Lower lobe of right lung (tissue), 2 donors: ENCODE measurements around the gene PARL. TPM values are rescaled to one million over a fixed set of nuclear protein-coding genes. Genes with fewer than 3 reads are reported as not detected.

Experiments used
- ATAC-seq, 2 donors: fragments of 200-7000 bp; cut with Tn5 transposase; one replicate each; pipeline ENCODE4 v1.9.1; 2020 to 2022; ENCODE audit warnings: mild to moderate bottlenecking in 2 of 2, moderate library complexity in 2 of 2
- DNase-seq: peaks from one replicate; pipeline ENCODE4 v3.0.0-alpha.2; 2020
- H3K27ac ChIP-seq: fragments of 200-600 bp; one replicate; pipeline ENCODE4 v1.8.0; 2022
- H3K27me3 ChIP-seq: fragments of 200-600 bp; one replicate; pipeline ENCODE4 v1.8.0; 2022; ENCODE audit warnings: low read depth
- H3K36me3 ChIP-seq: fragments of 200-600 bp; one replicate; pipeline ENCODE4 v1.8.0; 2022; ENCODE audit warnings: mild to moderate bottlenecking
- H3K4me1 ChIP-seq: fragments of 200-600 bp; one replicate; pipeline ENCODE4 v1.8.0; 2022
- H3K4me3 ChIP-seq: fragments of 200-600 bp; one replicate; pipeline ENCODE4 v1.8.0; 2022; ENCODE audit warnings: mild to moderate bottlenecking
- H3K9me3 ChIP-seq: fragments of 200-600 bp; one replicate; pipeline ENCODE4 v1.8.0; 2022
- intact Hi-C: fragments of 100-400 bp; cut with DNase I; formaldehyde crosslinking; loops from one replicate; pipeline ENCODE4 v1.11.0; 2022
- long read RNA-seq: library from polyadenylated mRNA; unstranded; transcript quantifications from one replicate; pipeline ENCODE4 v2.0.0, GENCODE V29; 2021
- total RNA-seq: library from RNA; stranded (reverse); fragmentation: NEBNext Ultra II Directional; extraction: Animal tissue kit (Norgen Biotek cat#: 25700); gene quantifications from one replicate; pipeline ENCODE4 v1.2.1, GENCODE V29; 2021
- TF ChIP-seq, protein P1 (sequence below): fragments of 200-600 bp; IDR thresholded peaks from one replicate; pipeline ENCODE4 v1.8.0; 2022; ENCODE audit warnings: antibody characterized with exemption, mild to moderate bottlenecking
- donor health status: DM: no; HTN: yes; CAD: no; lungs with severe emphysema.

PARL gene, protein sequence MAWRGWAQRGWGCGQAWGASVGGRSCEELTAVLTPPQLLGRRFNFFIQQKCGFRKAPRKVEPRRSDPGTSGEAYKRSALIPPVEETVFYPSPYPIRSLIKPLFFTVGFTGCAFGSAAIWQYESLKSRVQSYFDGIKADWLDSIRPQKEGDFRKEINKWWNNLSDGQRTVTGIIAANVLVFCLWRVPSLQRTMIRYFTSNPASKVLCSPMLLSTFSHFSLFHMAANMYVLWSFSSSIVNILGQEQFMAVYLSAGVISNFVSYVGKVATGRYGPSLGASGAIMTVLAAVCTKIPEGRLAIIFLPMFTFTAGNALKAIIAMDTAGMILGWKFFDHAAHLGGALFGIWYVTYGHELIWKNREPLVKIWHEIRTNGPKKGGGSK
- total RNA-seq, result 41.8 TPM
- long read RNA-seq, transcript PARL-201 (9 exons, 1,240 nt), result minor isoform, 8 of 49 reads
- long read RNA-seq, transcript PARL-202 (10 exons, 1,414 nt), result major isoform, 30 of 49 reads
- long read RNA-seq, partial matches to known transcripts, result 1 of 49 reads
- long read RNA-seq, other reads (novel, unspliced or antisense), result 7 of 49 reads

DNA sequence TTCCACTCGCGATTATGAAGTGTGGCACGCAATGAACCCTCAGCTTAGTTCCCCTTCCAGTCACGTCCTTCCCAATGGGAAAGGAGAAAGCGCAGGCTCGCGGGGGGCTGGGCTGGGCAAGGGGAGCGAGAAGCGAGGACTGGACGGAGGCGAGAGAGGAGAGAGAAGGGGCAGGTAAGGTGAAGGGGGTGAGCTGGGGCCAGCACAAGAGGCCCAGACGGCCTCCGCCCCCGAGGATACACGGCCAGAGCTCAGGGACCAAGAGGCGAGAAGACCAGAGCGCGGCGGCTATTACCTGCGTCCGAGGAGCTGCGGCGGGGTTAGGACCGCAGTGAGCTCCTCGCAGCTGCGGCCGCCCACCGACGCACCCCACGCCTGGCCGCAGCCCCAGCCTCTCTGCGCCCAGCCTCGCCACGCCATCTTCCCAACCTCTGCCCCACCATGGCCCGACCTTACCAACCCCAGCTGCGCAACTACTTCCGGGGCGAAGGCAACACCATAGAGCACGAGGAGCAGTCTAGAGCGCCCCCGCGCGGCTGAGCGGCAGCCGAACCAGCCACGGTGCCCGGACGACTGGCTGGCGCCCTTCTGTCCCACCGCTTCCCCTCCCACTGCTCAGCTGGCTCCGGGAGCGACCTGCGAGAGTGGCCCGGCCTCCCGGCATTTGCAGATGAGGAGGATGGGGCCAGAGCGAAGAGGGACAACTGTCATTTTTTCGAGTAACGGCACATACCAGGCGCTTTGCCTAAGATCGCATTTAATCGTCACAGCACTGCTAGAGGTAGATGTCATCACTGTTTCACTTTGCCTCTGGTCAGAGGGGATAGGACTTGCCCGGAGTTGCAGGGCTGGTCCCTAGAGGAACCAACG lies at the start of gene PARL:
TSS of gene PARL (minus strand) at position 454 of the 870 bp plus-strand sequence. CDS start at position 420, 34 bp downstream.
- peak; percentile 99 for DNase-seq
- intact Hi-C loops, result no loop called here
- TF ChIP-seq, protein P1, sequence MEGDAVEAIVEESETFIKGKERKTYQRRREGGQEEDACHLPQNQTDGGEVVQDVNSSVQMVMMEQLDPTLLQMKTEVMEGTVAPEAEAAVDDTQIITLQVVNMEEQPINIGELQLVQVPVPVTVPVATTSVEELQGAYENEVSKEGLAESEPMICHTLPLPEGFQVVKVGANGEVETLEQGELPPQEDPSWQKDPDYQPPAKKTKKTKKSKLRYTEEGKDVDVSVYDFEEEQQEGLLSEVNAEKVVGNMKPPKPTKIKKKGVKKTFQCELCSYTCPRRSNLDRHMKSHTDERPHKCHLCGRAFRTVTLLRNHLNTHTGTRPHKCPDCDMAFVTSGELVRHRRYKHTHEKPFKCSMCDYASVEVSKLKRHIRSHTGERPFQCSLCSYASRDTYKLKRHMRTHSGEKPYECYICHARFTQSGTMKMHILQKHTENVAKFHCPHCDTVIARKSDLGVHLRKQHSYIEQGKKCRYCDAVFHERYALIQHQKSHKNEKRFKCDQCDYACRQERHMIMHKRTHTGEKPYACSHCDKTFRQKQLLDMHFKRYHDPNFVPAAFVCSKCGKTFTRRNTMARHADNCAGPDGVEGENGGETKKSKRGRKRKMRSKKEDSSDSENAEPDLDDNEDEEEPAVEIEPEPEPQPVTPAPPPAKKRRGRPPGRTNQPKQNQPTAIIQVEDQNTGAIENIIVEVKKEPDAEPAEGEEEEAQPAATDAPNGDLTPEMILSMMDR, result peak; percentile 97
- H3K27ac ChIP-seq, result peak within 1 kb of the TSS; percentile 84
- no peaks in the 10 kb centered on the region for H3K36me3 ChIP-seq
- H3K4me3 ChIP-seq, result peak within 1 kb of the TSS; percentile 90
- no peaks in the 10 kb centered on the region for H3K9me3 ChIP-seq
- H3K27me3 ChIP-seq, result no peaks in the 10 kb centered on the region
- peaks cover 37% of the 10 kb centered on the region for H3K4me1 ChIP-seq
- ATAC-seq, result peak; percentile 100

DNA sequence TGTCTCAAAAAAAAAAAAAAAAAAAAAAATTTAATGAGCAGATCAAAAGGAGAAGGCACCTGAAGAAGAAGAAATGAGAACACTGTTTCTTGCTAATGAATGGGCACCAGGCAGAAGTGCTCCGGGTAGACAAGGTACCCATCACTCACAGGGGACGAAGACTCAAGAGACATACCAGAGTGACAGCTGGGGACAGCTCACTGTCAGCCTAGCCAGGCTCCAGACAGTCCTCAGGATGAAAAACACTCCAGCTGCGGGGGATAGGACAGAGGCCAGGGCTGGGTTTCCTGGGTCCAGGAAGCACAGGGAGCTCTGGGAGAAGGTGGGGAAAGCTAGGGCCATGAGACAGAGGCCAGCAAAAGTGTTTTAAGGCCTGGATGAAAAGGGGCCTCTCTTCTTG lies 48.5 kb upstream of the PARL start:
- no peak overlapping the region for H3K4me3 ChIP-seq
- no peaks in the 10 kb centered on the region for H3K4me1 ChIP-seq
- TF ChIP-seq, protein P1, result no peak
- no peak for ATAC-seq
- DNase-seq, result no peak
- no peaks in the 10 kb centered on the region for H3K27me3 ChIP-seq
- peaks cover 33% of the 10 kb centered on the region for H3K36me3 ChIP-seq
- no peak overlapping the region for H3K27ac ChIP-seq
- no peaks in the 10 kb centered on the region for H3K9me3 ChIP-seq
- intact Hi-C loops, result no loop called here

DNA sequence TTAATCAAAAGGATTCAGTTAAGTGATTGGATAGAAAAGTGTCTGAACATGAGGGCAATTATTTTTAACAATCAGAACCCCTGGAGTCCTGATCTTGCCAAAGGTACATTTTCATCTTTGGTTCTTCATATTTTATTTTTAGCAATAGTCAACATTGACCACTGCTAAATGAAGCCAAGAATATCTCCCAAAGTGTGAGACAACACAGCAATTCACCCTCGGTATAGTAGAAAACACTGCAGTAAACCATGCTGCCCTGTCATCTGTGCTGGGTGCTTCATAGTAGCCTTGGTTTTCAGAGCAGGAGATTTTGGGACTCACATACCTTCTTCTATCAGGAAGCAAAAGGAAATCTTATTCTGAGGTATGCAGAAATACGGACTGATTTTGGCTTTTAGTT lies 47.2 kb upstream of the PARL start:
- no peaks in the 10 kb centered on the region for H3K9me3 ChIP-seq
- TF ChIP-seq, protein P1, result no peak
- H3K27me3 ChIP-seq, result no peaks in the 10 kb centered on the region
- DNase-seq (no peak), ATAC-seq (no peak)
- intact Hi-C loops, result no loop called here
- H3K4me1 ChIP-seq, result no peaks in the 10 kb centered on the region
- H3K27ac ChIP-seq, result no peak overlapping the region
- no peak overlapping the region for H3K4me3 ChIP-seq
- H3K36me3 ChIP-seq, result peaks cover 34% of the 10 kb centered on the region

DNA sequence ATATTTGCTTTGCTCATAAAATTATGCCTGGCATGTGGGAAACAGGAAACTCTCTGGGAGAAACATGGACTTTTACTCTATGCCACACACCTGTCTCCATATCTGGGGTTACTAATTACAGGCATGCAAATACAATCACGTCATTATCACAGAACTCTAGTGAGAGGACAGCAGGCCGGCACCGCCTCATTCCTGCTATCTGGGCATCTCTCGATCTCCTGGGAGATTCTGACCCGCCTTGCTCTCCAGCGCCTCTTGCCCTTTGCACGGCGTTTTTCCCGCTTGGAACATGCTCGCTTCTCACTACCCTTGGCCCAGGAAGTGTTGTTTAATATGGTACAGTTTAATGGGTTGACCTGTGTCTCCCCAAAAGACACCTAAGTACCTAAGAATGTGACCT lies 45.4 kb upstream of the PARL start:
- TF ChIP-seq, protein P1, result no peak
- Histone ChIP-seq H3K4me1 (no peaks in the 10 kb centered on the region), H3K9me3 (no peaks in the 10 kb centered on the region), H3K4me3 (no peak overlapping the region), H3K27ac (no peak overlapping the region), H3K36me3 (peaks cover 37% of the 10 kb centered on the region), H3K27me3 (no peaks in the 10 kb centered on the region)
- intact Hi-C loops, result no loop called here
- no peak for ATAC-seq
- DNase-seq, result no peak

DNA sequence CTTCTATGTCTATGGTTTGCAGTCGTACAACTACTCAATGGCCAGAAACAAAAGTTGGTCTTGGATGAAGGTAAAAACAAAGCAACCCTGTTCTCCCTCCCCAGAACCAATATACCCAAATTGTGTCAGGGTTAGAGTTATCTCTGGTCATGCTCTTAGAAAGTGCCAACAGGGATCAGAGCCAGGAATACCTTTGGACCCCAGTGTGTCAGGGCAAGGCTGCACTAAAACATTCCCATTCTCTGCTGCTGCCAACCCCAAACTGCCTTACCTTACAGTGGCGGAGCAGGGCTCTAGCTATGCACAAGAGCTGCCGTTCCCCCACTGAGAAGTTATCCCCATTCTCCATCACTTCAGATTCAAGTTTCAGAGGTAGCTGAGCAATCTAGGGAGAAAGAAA lies 42.4 kb upstream of the PARL start:
- Histone ChIP-seq H3K27ac (no peak overlapping the region), H3K27me3 (no peaks in the 10 kb centered on the region), H3K4me3 (no peak overlapping the region), H3K36me3 (peaks cover 63% of the 10 kb centered on the region), H3K4me1 (no peaks in the 10 kb centered on the region), H3K9me3 (no peaks in the 10 kb centered on the region)
- intact Hi-C loops, result no loop called here
- DNase-seq (no peak), ATAC-seq (no peak)
- TF ChIP-seq, protein P1, result no peak
